CD14-positive monocyte (primary cell): Measurements from ENCODE around the gene SSBP2. TPM values are rescaled to one million over a fixed set of nuclear protein-coding genes. Genes with fewer than 3 reads are reported as not detected.

Experiments used
- DNase-seq, 3 donors: peaks; one replicate each; pipeline ENCODE4 v3.0.0-alpha.2; 2011 to 2022
- H2AFZ ChIP-seq: 2 replicates; pipeline ENCODE4 v1.6.0; 2012; ENCODE audit warnings: mild to moderate bottlenecking, low read depth, low read length, inconsistent platforms; ENCODE audit not compliant: insufficient read depth, poor library complexity, severe bottlenecking
- H3K27ac ChIP-seq, 2 donors: 1 replicate in 1 of 2; 2 replicates in 1 of 2; pipeline ENCODE4 v1.5.1; 2012 to 2013; ENCODE audit warnings: low read length in 2 of 2, control low read depth in 1 of 2, inconsistent platforms in 1 of 2, low read depth in 1 of 2, mild to moderate bottlenecking in 1 of 2
- H3K27me3 ChIP-seq, 2 donors: one replicate each; pipeline versions ENCODE4 v1.6.0 to v1.6.1; 2011 to 2013; ENCODE audit warnings: low read length in 2 of 2; ENCODE audit not compliant: control insufficient read depth in 2 of 2, insufficient read depth in 2 of 2
- H3K36me3 ChIP-seq, 2 donors: replicated peaks in 1 of 2; 1 replicate in 1 of 2; 2 replicates in 1 of 2; pipeline versions ENCODE4 v1.5.1 to v1.6.1; 2012 to 2013; ENCODE audit warnings: low read length in 2 of 2, control low read depth in 1 of 2, inconsistent platforms in 1 of 2, mild to moderate bottlenecking in 1 of 2; ENCODE audit not compliant: insufficient read depth in 2 of 2, control insufficient read depth in 1 of 2
- H3K4me1 ChIP-seq, 2 donors: 1 replicate in 1 of 2; 2 replicates in 1 of 2; pipeline versions ENCODE4 v1.5.1 to v1.6.1; 2012 to 2013; ENCODE audit warnings: low read length in 2 of 2, control low read depth in 1 of 2, inconsistent platforms in 1 of 2, mild to moderate bottlenecking in 1 of 2, moderate library complexity in 1 of 2; ENCODE audit not compliant: insufficient read depth in 2 of 2, control insufficient read depth in 1 of 2
- H3K4me2 ChIP-seq: replicated peaks from 2 replicates; pipeline ENCODE3; 2012; ENCODE audit warnings: low read length, moderate library complexity, mild to moderate bottlenecking; ENCODE audit not compliant: poor library complexity, severe bottlenecking; ENCODE audit errors: extremely low read depth
- H3K4me3 ChIP-seq, 3 experiments: fragments of 200-600 bp in 1 of 3; sonication (generic) in 1 of 3; replicated peaks in 1 of 3; 1 replicate in 2 of 3; 2 replicates in 1 of 3; pipeline ENCODE4 v1.5.1; 2011 to 2013; ENCODE audit warnings: low read length in 3 of 3, mild to moderate bottlenecking in 3 of 3, control low read depth in 2 of 3, low read depth in 2 of 3, inconsistent platforms in 1 of 3, moderate library complexity in 1 of 3
- H3K79me2 ChIP-seq: 2 replicates; pipeline ENCODE4 v1.6.0; 2012; ENCODE audit warnings: mild to moderate bottlenecking, control low read depth, inconsistent platforms, low read length, moderate library complexity; ENCODE audit not compliant: insufficient read depth
- H3K9ac ChIP-seq: 2 replicates; pipeline ENCODE4 v1.6.0; 2017; ENCODE audit warnings: low read length, mild to moderate bottlenecking; ENCODE audit not compliant: insufficient read depth, poor library complexity, severe bottlenecking
- H3K9me3 ChIP-seq, 2 donors: replicated peaks in 1 of 2; 1 replicate in 1 of 2; 2 replicates in 1 of 2; pipeline versions ENCODE4 v1.5.1 to v1.6.1; 2012 to 2013; ENCODE audit warnings: low read length in 2 of 2, control low read depth in 1 of 2; ENCODE audit not compliant: control insufficient read depth in 1 of 2, insufficient read depth in 1 of 2
- H4K20me1 ChIP-seq: 2 replicates; pipeline ENCODE4 v1.6.0; 2012; ENCODE audit warnings: mild to moderate bottlenecking, low read length, control low read depth, moderate library complexity; ENCODE audit not compliant: insufficient read depth
- H3K27ac Mint-ChIP-seq, 7 donors: one replicate each; pipeline ENCODE4 v1.8.0; 2020; ENCODE audit warnings: mild to moderate bottlenecking in 7 of 7, mixed read lengths in 7 of 7, moderate library complexity in 6 of 7, inconsistent platforms in 2 of 7
- H3K27me3 Mint-ChIP-seq, 3 donors: one replicate each; pipeline ENCODE4 v1.8.0; 2021 to 2022; ENCODE audit warnings: low read depth in 3 of 3, mild to moderate bottlenecking in 3 of 3, mixed read lengths in 3 of 3, moderate library complexity in 3 of 3, inconsistent platforms in 1 of 3
- H3K36me3 Mint-ChIP-seq, 2 donors: one replicate each; pipeline ENCODE4 v1.8.0; 2020; ENCODE audit warnings: mixed read lengths in 2 of 2, inconsistent platforms in 1 of 2, mild to moderate bottlenecking in 1 of 2
- H3K4me1 Mint-ChIP-seq: one replicate; pipeline ENCODE4 v1.8.0; 2020; ENCODE audit warnings: mild to moderate bottlenecking, mixed read lengths
- H3K4me3 Mint-ChIP-seq, 2 donors: one replicate each; pipeline ENCODE4 v1.8.0; 2020; ENCODE audit warnings: mild to moderate bottlenecking in 2 of 2, mixed read lengths in 2 of 2, moderate library complexity in 1 of 2
- H3K9me3 Mint-ChIP-seq, 7 donors: one replicate each; pipeline ENCODE4 v1.8.0; 2020 to 2022; ENCODE audit warnings: mixed read lengths in 7 of 7, mild to moderate bottlenecking in 6 of 7, moderate library complexity in 6 of 7, inconsistent platforms in 2 of 7
- WGBS: methylation state at CpG from one replicate; pipeline ENCODE4 v1.1.5; 2013; ENCODE audit warnings: missing lambda C conversion rate; ENCODE audit not compliant: insufficient coverage; 5-methylcytosine and 5-hydroxymethylcytosine counted together
- intact Hi-C, 2 donors: fragments of 100-400 bp; cut with micrococcal nuclease; formaldehyde crosslinking; loops; one replicate each; pipeline versions ENCODE4 v1.15.0 to v1.15.1; 2023
- polyA plus RNA-seq, 3 donors: library from polyadenylated mRNA; depleted of rRNA in 1 of 3; unstranded in 2 of 3; stranded (reverse) in 1 of 3; fragments of 300-500 nt in 2 of 3; fragments of >200 nt in 1 of 3; fragmentation: Illumina TruSeq in 2 of 3; gene quantifications; 1 replicate in 2 of 3; 2 replicates in 1 of 3; pipeline ENCODE4 v1.2.3, GENCODE V29; 2012 to 2021
- TF ChIP-seq, protein P1 (sequence below): fragments of 200-600 bp; IDR thresholded peaks from one replicate; pipeline ENCODE4 v1.8.0; 2022; ENCODE audit warnings: antibody characterized with exemption, mild to moderate bottlenecking

The SSBP2 gene
- polyA plus RNA-seq, 3 donors = 29.1 to 55.2 (median 53.4) TPM

GRCh38 chr5:81773574-81773973, 22.7 kb upstream of the SSBP2 start:
- Histone ChIP-seq H3K9me3 (no peaks in the 10 kb centered on the region), H3K4me1 (peaks cover 3 to 4% of the 10 kb centered on the region in 2 donors), H3K36me3 (no peaks in the 10 kb centered on the region), H3K9ac (no peak overlapping the region), H3K4me3 (no peak overlapping the region), H3K27ac (no peak overlapping the region), H3K27me3 (no peaks in the 10 kb centered on the region), H4K20me1 (no peaks in the 10 kb centered on the region), H3K4me2 (no peak overlapping the region), H3K79me2 (no peaks in the 10 kb centered on the region), H2AFZ (no peak overlapping the region)
- H3K4me1 Mint-ChIP-seq = peaks cover 5% of the 10 kb centered on the region
- H3K4me3 Mint-ChIP-seq = no peak overlapping the region
- H3K27ac Mint-ChIP-seq = no peak overlapping the region
- TF ChIP-seq, protein P1, sequence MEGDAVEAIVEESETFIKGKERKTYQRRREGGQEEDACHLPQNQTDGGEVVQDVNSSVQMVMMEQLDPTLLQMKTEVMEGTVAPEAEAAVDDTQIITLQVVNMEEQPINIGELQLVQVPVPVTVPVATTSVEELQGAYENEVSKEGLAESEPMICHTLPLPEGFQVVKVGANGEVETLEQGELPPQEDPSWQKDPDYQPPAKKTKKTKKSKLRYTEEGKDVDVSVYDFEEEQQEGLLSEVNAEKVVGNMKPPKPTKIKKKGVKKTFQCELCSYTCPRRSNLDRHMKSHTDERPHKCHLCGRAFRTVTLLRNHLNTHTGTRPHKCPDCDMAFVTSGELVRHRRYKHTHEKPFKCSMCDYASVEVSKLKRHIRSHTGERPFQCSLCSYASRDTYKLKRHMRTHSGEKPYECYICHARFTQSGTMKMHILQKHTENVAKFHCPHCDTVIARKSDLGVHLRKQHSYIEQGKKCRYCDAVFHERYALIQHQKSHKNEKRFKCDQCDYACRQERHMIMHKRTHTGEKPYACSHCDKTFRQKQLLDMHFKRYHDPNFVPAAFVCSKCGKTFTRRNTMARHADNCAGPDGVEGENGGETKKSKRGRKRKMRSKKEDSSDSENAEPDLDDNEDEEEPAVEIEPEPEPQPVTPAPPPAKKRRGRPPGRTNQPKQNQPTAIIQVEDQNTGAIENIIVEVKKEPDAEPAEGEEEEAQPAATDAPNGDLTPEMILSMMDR = no peak
- DNase-seq = no peak
- no peaks in the 10 kb centered on the region for H3K9me3 Mint-ChIP-seq
- no peaks in the 10 kb centered on the region for H3K36me3 Mint-ChIP-seq
- WGBS = 100% methylated on average over 2 of the region's 7 CpGs
- peaks cover 0 to 1% (median 0%) of the 10 kb centered on the region in 3 donors for H3K27me3 Mint-ChIP-seq
- intact Hi-C loops = no loop called here

DNA sequence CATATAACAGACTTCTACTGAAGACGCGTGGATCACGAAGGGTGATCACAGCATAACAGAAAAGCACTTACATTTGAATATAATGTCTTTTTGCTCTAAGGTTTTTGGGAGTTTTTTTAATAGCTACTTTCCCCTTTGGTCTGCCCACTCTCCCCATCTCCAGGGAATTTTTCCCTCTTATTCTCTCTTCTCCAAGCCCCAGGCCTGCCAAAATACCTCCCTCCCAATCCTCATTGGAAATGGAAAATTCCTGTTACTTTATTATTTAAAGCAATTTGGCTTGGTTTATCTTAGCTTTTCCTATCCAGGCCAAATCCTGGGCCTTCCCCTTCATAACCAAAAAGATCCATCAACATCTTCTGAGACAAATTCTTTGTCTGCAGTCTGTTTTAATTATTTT, 22.3 kb upstream of the SSBP2 start:
- Mint-ChIP-seq H3K4me1 (peaks cover under 1% of the 10 kb centered on the region), H3K27me3 (peaks cover 0 to 1% (median 0%) of the 10 kb centered on the region in 3 donors), H3K36me3 (no peaks in the 10 kb centered on the region), H3K4me3 (no peak overlapping the region), H3K9me3 (no peaks in the 10 kb centered on the region), H3K27ac (no peak overlapping the region)
- Histone ChIP-seq H3K36me3 (no peaks in the 10 kb centered on the region), H3K27me3 (no peaks in the 10 kb centered on the region), H2AFZ (no peak overlapping the region), H3K4me1 (no peaks in the 10 kb centered on the region), H3K4me2 (no peak overlapping the region), H3K27ac (no peak overlapping the region), H3K9ac (no peak overlapping the region), H3K9me3 (no peaks in the 10 kb centered on the region), H3K79me2 (no peaks in the 10 kb centered on the region), H4K20me1 (no peaks in the 10 kb centered on the region), H3K4me3 (no peak overlapping the region)
- DNase-seq = no peak
- WGBS = no CpG with 5 or more reads among the region's 3 CpGs
- TF ChIP-seq, protein P1 = no peak
- intact Hi-C loops = no loop called here
